Effector memory CD4-positive, alpha-beta T cell (primary cell): ENCODE measurements around the gene SAMM50.

Experiments
- DNase-seq, 3 donors: peaks; one replicate each; pipeline ENCODE4 v3.0.0-alpha.2; 2020
- H3K27ac ChIP-seq: 2 replicates; pipeline ENCODE4 v1.7.0; 2013; ENCODE audit warnings: mild to moderate bottlenecking, low read length, moderate library complexity; ENCODE audit not compliant: insufficient read depth, poor library complexity, severe bottlenecking
- H3K27me3 ChIP-seq: replicated peaks from 2 replicates; pipeline ENCODE4 v1.7.0; 2013; ENCODE audit warnings: mild to moderate bottlenecking, low read length; ENCODE audit not compliant: insufficient read depth, control insufficient read depth, poor library complexity, severe bottlenecking
- H3K36me3 ChIP-seq: 2 replicates; pipeline ENCODE4 v1.7.0; 2013; ENCODE audit warnings: mild to moderate bottlenecking, low read length, moderate library complexity; ENCODE audit not compliant: control insufficient read depth, insufficient read depth
- H3K4me1 ChIP-seq: 2 replicates; pipeline ENCODE4 v1.7.0; 2013; ENCODE audit warnings: low read length, mild to moderate bottlenecking; ENCODE audit not compliant: control insufficient read depth, insufficient read depth, poor library complexity, severe bottlenecking
- H3K4me3 ChIP-seq: 2 replicates; pipeline ENCODE4 v1.7.0; 2013; ENCODE audit warnings: low read length, low read depth, mild to moderate bottlenecking; ENCODE audit not compliant: insufficient read depth, poor library complexity, severe bottlenecking
- H3K9me3 ChIP-seq: 2 replicates; pipeline ENCODE4 v1.7.0; 2013; ENCODE audit warnings: mild to moderate bottlenecking, low read length, moderate library complexity; ENCODE audit not compliant: control insufficient read depth

Gene SAMM50

DNA sequence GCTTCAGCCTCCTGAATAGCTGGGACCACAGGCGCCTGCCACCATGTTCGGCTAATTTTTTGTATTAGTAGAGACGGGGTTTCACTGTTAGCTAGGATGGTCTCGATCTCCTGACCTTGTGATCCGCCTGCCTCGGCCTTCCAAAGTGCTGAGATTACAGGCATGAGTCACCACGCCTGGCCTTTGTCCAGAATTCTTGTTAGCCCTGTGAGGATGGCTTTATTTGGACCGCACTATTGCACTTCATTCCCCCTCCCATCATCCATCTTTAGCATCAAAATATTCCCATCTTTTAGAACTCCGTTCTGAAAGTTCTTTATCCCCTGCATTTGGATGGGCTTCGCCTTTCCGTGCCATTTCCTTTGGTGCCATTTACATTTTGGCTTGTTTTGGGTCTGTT, 2.6 kb downstream of the SAMM50 start:
- Histone ChIP-seq H3K4me1 (peaks cover 18% of the 10 kb centered on the region), H3K36me3 (no peaks in the 10 kb centered on the region), H3K27ac (no peak overlapping the region), H3K27me3 (no peaks in the 10 kb centered on the region), H3K9me3 (no peaks in the 10 kb centered on the region), H3K4me3 (no peak overlapping the region)
- DNase-seq: no peak

DNA sequence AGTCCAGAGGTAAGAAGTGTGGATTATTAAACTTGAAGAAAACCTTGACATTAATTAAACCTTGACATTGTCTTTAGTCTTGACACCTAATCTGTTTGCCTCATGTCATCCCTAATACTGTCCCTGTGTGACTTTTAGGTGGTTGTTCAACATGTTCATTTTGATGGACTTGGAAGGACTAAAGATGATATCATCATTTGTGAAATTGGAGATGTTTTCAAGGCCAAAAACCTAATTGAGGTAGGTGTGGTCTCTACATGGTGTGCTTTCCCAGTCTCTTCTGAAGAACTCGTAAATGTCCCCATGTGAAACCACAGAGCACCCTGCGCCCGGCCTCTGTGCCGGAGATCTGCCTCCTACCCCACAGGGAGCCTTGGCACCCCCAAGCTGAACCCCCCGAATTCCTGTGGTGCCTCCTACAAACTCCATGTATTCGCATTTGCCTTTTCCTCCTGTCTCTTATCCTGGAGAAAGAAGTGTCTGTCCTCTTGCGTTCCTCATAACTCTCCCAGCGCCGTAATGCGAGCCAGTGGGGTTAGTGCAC, 9.1 kb downstream of the SAMM50 start:
- Histone ChIP-seq H3K27me3 (no peaks in the 10 kb centered on the region), H3K4me1 (no peaks in the 10 kb centered on the region), H3K9me3 (no peaks in the 10 kb centered on the region), H3K4me3 (no peak overlapping the region), H3K36me3 (peaks cover 56% of the 10 kb centered on the region), H3K27ac (no peak overlapping the region)
- no peak for DNase-seq

DNA sequence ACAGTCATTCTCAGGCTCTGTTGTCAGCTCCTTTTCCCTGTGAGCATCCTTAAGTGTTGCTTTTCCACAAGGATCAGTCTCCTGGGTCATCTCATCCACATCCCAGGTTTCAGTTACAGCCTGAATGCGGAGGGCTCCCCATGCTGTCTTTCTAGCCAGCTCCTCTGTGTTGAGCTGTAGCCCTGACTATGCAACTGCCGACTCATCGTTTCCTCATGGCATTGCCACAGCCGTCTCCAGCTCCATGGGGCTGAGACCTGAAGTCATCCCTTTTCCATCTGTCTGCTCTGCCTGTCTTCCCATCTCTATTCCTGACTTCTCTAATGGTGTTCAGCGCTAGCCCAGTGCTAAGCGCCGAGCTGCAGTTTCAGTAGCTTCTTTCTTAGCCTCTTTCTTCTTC, 11.8 kb downstream of the SAMM50 start:
- H3K9me3 ChIP-seq: no peaks in the 10 kb centered on the region
- no peak overlapping the region for H3K27ac ChIP-seq
- no peak overlapping the region for H3K4me3 ChIP-seq
- H3K36me3 ChIP-seq: peaks cover 71% of the 10 kb centered on the region
- H3K27me3 ChIP-seq: no peaks in the 10 kb centered on the region
- H3K4me1 ChIP-seq: no peaks in the 10 kb centered on the region
- no peak for DNase-seq

DNA sequence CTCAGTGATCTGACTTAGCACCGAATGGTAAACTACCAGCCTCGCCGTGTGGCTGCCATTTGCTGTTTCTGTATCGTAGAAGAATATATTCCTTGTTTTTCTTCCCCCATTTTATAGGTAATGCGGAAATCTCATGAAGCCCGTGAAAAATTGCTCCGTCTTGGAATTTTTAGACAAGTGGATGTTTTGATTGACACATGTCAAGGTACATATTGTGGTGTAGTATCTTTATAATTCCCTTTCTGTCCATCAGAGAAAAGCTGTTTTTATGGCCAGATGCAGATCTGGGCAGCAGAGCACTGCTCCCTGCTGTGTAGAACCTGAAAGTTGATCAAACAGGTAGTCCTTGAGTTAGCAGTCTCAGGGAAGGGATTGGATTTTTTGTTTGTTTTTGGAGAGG, 13.4 kb downstream of the SAMM50 start:
- no peak for DNase-seq
- no peak overlapping the region for H3K27ac ChIP-seq
- no peaks in the 10 kb centered on the region for H3K9me3 ChIP-seq
- no peaks in the 10 kb centered on the region for H3K27me3 ChIP-seq
- H3K4me1 ChIP-seq: no peaks in the 10 kb centered on the region
- peaks cover 79% of the 10 kb centered on the region for H3K36me3 ChIP-seq
- no peak overlapping the region for H3K4me3 ChIP-seq

DNA sequence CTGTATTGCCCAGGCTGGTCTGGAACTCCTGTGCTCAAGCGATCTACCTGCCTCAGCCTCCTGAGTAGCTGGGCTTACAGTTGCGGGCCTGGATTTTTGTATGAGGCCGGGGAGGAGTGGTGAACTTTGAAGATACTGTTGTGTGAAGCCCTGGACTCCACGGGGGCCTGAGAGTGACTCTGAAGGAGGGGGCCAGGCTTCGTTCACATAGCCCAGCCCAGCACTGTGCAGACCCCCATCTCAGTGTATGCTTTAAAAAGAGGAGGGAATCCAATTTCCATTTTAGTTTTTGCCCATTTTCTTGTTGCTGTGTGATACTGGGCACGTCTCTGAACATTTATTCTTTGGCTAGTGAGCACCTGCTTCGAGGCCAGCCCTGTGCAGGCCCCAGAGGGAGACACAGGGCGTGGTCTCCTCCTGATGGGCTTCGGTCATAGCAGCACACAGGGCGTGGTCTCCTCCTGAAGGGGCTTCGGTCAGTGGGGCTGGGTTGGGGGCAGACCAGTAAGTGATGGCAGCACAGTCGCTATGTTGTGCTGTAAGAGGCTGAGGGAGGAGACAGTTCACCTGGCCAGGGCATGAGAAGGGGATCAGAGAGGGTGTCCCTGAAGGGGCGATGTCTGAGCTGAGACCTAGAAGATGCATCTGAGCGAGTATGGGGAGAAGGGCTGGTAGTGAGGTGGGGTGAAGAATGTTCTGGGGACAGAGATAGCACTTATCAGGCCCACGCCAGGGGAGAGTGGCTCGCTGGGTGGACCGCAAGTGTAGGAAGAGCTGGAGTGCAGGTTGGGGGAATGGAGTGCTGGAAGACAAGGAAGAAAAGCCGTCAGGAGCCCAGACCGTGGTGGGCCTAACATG, 14.0 kb downstream of the SAMM50 start:
- H3K9me3 ChIP-seq: no peaks in the 10 kb centered on the region
- H3K36me3 ChIP-seq: peaks cover 79% of the 10 kb centered on the region
- H3K27ac ChIP-seq: no peak overlapping the region
- H3K27me3 ChIP-seq: no peaks in the 10 kb centered on the region
- no peak overlapping the region for H3K4me3 ChIP-seq
- H3K4me1 ChIP-seq: no peaks in the 10 kb centered on the region
- DNase-seq: no peak

DNA sequence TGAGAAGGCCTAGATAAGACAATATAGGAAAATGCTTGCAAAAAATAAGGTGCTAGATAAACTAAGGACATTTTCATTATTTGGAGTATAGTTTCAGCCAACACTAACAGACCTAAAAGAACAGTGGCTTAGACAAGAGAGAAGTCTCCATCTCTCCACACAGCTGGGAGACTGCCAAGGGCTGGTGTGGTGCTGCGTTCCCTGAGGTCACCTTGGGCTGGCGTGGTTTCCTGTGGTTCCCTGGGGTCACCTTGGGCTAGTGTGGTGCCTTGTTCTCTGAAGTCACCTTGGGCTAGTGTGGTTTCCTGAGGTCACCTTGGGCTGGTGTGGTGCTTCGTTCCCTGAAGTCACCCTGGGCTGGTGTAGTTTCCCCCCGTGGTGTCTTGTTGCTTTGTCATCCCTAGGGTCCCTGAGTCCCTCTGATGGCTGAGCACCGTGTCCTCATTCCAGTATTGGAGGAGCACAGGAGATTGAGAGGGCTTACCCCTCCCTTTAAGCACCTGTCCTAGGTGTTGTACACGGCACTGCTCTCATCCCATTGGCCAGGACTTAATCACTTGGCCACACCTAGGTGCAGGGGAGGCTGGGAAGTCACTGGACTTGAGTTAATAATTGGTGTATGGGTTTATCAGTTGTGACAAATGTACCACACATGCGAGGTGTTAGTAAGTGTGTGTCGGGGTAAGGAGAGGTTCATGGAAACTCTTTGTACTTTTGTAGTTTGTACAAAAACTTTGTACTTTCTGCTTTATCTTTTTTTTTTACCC, 14.9 kb downstream of the SAMM50 start:
- DNase-seq: no peak
- H3K9me3 ChIP-seq: no peaks in the 10 kb centered on the region
- no peak overlapping the region for H3K27ac ChIP-seq
- H3K4me3 ChIP-seq: no peak overlapping the region
- no peaks in the 10 kb centered on the region for H3K27me3 ChIP-seq
- H3K36me3 ChIP-seq: peaks cover 78% of the 10 kb centered on the region
- H3K4me1 ChIP-seq: no peaks in the 10 kb centered on the region

DNA sequence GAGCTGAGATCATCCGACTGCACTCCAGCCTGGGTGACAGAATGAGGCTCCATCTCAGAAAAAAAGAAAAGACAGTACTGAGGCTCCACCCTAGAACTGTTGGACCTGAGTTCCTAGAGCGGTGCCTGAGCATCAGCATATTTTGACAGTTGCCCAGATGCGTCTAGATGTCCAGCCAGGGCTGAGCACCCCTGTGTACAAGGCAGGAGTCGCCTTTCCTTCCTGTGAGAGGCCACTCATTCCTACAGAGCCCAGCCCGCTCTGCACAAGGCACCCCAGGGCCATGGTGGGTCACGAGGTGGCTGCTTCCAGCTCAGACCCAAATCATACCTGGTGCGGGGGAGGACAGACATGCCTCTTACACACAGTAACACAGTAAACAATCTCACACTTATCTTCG, 15.9 kb downstream of the SAMM50 start:
- H3K4me1 ChIP-seq: no peaks in the 10 kb centered on the region
- no peak overlapping the region for H3K27ac ChIP-seq
- H3K9me3 ChIP-seq: no peaks in the 10 kb centered on the region
- H3K36me3 ChIP-seq: peaks cover 77% of the 10 kb centered on the region
- no peak for DNase-seq
- no peaks in the 10 kb centered on the region for H3K27me3 ChIP-seq
- no peak overlapping the region for H3K4me3 ChIP-seq

DNA sequence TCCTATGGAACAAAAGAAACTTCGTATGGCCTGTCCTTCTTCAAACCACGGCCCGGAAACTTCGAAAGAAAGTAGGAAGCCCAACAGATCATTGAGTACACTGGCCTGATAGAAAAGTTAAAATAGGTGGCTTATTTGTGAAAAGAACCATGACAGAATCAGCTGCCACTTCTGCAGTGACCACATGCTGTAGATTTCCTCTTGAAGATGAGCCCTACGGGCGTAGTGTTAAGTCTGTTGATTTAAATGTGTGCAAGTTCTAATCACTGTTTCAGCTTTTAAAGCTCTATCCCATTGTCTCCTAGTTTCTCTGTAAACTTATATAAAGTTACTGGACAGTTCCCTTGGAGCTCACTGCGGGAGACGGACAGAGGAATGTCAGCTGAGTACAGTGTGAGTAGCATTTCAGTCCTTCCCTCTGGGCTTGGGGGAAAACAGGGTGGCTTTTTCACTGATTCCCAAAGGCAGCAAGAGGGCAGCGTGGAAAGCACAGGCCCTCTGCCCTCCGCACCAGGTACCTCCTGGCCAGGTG, 17.8 kb downstream of the SAMM50 start:
- no peak overlapping the region for H3K27ac ChIP-seq
- no peaks in the 10 kb centered on the region for H3K27me3 ChIP-seq
- no peaks in the 10 kb centered on the region for H3K9me3 ChIP-seq
- no peak overlapping the region for H3K4me3 ChIP-seq
- peaks cover 79% of the 10 kb centered on the region for H3K36me3 ChIP-seq
- no peak for DNase-seq
- H3K4me1 ChIP-seq: no peaks in the 10 kb centered on the region

DNA sequence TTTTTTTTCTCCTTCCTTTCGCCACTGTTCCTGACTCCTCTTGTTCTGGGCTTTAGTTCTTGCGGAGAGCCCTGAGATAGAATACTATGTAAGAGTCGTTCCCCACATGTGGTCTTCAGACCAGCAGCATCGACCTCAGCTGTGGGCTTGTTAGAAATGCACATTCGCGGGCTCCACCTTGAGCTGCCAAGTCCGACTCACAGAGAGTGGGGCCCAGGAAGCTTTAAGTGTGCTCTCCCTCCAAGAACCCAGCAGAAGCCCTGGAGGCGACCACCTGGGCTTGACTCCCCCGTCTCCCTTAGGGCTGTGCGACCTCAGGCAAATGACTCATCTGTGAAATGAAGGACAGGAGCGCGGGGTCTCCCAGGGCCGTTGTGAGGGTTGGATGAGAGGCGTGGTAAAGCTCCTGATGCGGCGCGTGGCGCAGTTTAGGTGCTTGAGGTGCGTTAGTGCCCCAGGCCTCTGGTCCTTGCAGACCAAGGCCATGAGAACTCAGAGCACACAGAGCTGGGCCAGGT, 18.8 kb downstream of the SAMM50 start:
- DNase-seq: no peak
- no peaks in the 10 kb centered on the region for H3K27me3 ChIP-seq
- H3K27ac ChIP-seq: no peak overlapping the region
- peaks cover 79% of the 10 kb centered on the region for H3K36me3 ChIP-seq
- H3K4me1 ChIP-seq: no peaks in the 10 kb centered on the region
- no peak overlapping the region for H3K4me3 ChIP-seq
- no peaks in the 10 kb centered on the region for H3K9me3 ChIP-seq
